GM23338 (cell line): Measurements from ENCODE around the gene GGA1. TPM values are rescaled to one million over a fixed set of nuclear protein-coding genes. Genes with fewer than 3 reads are reported as not detected.
A peak's percentile ranks its signal among the peaks of the same experiment; 100 is the strongest.

Experiments
- ATAC-seq: fragments of 200-7000 bp; cut with Tn5 transposase; 3 replicates; pipeline ENCODE4 v1.9.1; 2020
- DNase-seq: peaks from one replicate; pipeline ENCODE4 v3.0.0-alpha.2; 2015; ENCODE audit warnings: low spot score
- H2AFZ ChIP-seq: fragments of 200-600 bp; sonication (generic); 2 replicates; pipeline ENCODE4 v1.8.0; 2016; ENCODE audit warnings: antibody characterized with exemption, mild to moderate bottlenecking, moderate library complexity
- H3F3A ChIP-seq: fragments of 200-600 bp; sonication (generic); replicated peaks from 2 replicates; pipeline ENCODE4 v1.8.0; 2017; ENCODE audit warnings: antibody characterized with exemption, mixed run types, low read depth
- H3K27ac ChIP-seq: fragments of 200-600 bp; sonication (generic); 2 replicates; pipeline ENCODE4 v1.6.1; 2016; ENCODE audit warnings: low read depth
- H3K27me3 ChIP-seq: fragments of 200-600 bp; sonication (generic); 2 replicates; pipeline ENCODE4 v1.8.0; 2016; ENCODE audit warnings: mild to moderate bottlenecking, mixed run types, moderate library complexity; ENCODE audit not compliant: insufficient read depth
- H3K36me3 ChIP-seq: fragments of 200-600 bp; sonication (generic); 2 replicates; pipeline ENCODE4 v1.8.0; 2016; ENCODE audit warnings: mild to moderate bottlenecking; ENCODE audit not compliant: insufficient read depth
- H3K4me1 ChIP-seq: fragments of 200-600 bp; sonication (generic); 2 replicates; pipeline ENCODE4 v1.8.0; 2016; ENCODE audit warnings: mild to moderate bottlenecking, moderate library complexity; ENCODE audit not compliant: insufficient read depth
- H3K4me2 ChIP-seq: fragments of 200-600 bp; sonication (generic); 2 replicates; pipeline ENCODE4 v1.7.1; 2017; ENCODE audit warnings: mixed run types
- H3K4me3 ChIP-seq: fragments of 200-600 bp; sonication (generic); 2 replicates; pipeline ENCODE4 v1.6.1; 2016; ENCODE audit warnings: mixed run types
- H3K79me2 ChIP-seq: fragments of 200-600 bp; sonication (generic); replicated peaks from 2 replicates; pipeline ENCODE4 v1.8.0; 2017; ENCODE audit warnings: mild to moderate bottlenecking; ENCODE audit not compliant: insufficient read depth
- H3K9me2 ChIP-seq: fragments of 200-600 bp; sonication (generic); 2 replicates; pipeline ENCODE4 v1.8.0; 2017; ENCODE audit not compliant: insufficient read depth
- H4K20me1 ChIP-seq: fragments of 200-600 bp; sonication (generic); replicated peaks from 2 replicates; pipeline ENCODE4 v1.8.0; 2017; ENCODE audit warnings: mild to moderate bottlenecking; ENCODE audit not compliant: insufficient read depth
- H3K27ac Mint-ChIP-seq: 2 replicates; pipeline ENCODE4 v1.8.0; 2020; ENCODE audit warnings: inconsistent platforms, mild to moderate bottlenecking, moderate library complexity, mixed read lengths
- H3K27me3 Mint-ChIP-seq: 3 replicates; pipeline ENCODE4 v1.8.0; 2022; ENCODE audit warnings: low read depth, mild to moderate bottlenecking, moderate library complexity, mixed read lengths, inconsistent platforms; ENCODE audit not compliant: insufficient read depth, poor library complexity
- H3K36me3 Mint-ChIP-seq: 3 replicates; pipeline ENCODE4 v1.8.0; 2021; ENCODE audit warnings: low read depth, mild to moderate bottlenecking, inconsistent platforms, moderate library complexity, mixed read lengths
- H3K4me1 Mint-ChIP-seq: 3 replicates; pipeline ENCODE4 v1.8.0; 2020; ENCODE audit warnings: mild to moderate bottlenecking, inconsistent platforms, mixed read lengths
- H3K4me3 Mint-ChIP-seq: 3 replicates; pipeline ENCODE4 v1.8.0; 2021; ENCODE audit warnings: moderate library complexity, mild to moderate bottlenecking, inconsistent platforms, mixed read lengths
- H3K9me3 Mint-ChIP-seq: 3 replicates; pipeline ENCODE4 v1.8.0; 2020; ENCODE audit warnings: moderate library complexity, mild to moderate bottlenecking, inconsistent platforms, mixed read lengths
- CREB1 ChIP-seq: fragments of 250-450 bp; sonication (Bioruptor Pico); IDR thresholded peaks from 2 replicates; pipeline ENCODE4 v1.5.0; 2020; ENCODE audit warnings: low read depth, mild to moderate bottlenecking, moderate library complexity
- JUNB ChIP-seq: IDR thresholded peaks from one replicate; pipeline ENCODE4 v1.6.1; 2016; ENCODE audit warnings: antibody characterized with exemption; ENCODE audit not compliant: unreplicated experiment
- REST ChIP-seq: IDR thresholded peaks from one replicate; pipeline ENCODE4 v1.6.1; 2018; ENCODE audit warnings: antibody characterized with exemption; ENCODE audit not compliant: unreplicated experiment
- ZNF114 ChIP-seq: fragments of 250-450 bp; sonication (Bioruptor Pico); IDR thresholded peaks from 2 replicates; pipeline ENCODE4 v1.5.0; 2020; ENCODE audit warnings: mild to moderate bottlenecking, moderate library complexity
- ZNF462 ChIP-seq: fragments of 250-450 bp; sonication (Bioruptor Pico); IDR thresholded peaks from 2 replicates; pipeline ENCODE4 v1.5.0; 2020; ENCODE audit warnings: mild to moderate bottlenecking, moderate library complexity
- polyA plus RNA-seq: library from polyadenylated mRNA; unstranded; fragments of >200 nt; fragmentation: Nextera tagmentation; extraction: Ambion mirVana; gene quantifications from 2 replicates; pipeline ENCODE4 v1.2.1, GENCODE V29; 2016
- total RNA-seq: library from RNA; depleted of rRNA; stranded (reverse); fragments of >200 nt; shearing (Covaris generic); gene quantifications from 2 replicates; pipeline ENCODE4 v1.2.3, GENCODE V29; 2014

GGA1 gene
- total and polyA plus RNA-seq, 2 experiments from 2014 or later = 36.9 to 57.1 TPM

- TF ChIP-seq ZNF462 (CRISPR knock-in tag) = no peak
Measured at GRCh38 chr22:37636949-37637273, 28.3 kb downstream of the GGA1 start (continued).

- no peak overlapping the region for H3K27ac ChIP-seq
- Mint-ChIP-seq H3K27me3 (peaks cover 28% of the 10 kb centered on the region), H3K4me1 (peaks cover 39% of the 10 kb centered on the region), H3K4me3 (peak overlapping the region; percentile 78), H3K27ac (no peak overlapping the region), H3K9me3 (no peaks in the 10 kb centered on the region), H3K36me3 (peaks cover 3% of the 10 kb centered on the region)
- H2AFZ ChIP-seq = no peak overlapping the region; the same call in 1 of the 2 replicates
- H3K79me2 ChIP-seq = peaks cover 6% of the 10 kb centered on the region; the same call in 1 of the 2 replicates
- H3K36me3 ChIP-seq = no peaks in the 10 kb centered on the region
- H3K27me3 ChIP-seq = no peaks in the 10 kb centered on the region
- H3K4me1 ChIP-seq = peaks cover 28% of the 10 kb centered on the region
- peak overlapping the region; percentile 89 for H3K4me3 ChIP-seq
- H4K20me1 ChIP-seq = no peaks in the 10 kb centered on the region; the same call in 1 of the 2 replicates
- peaks cover 42% of the 10 kb centered on the region for H3F3A ChIP-seq
- H3K9me2 ChIP-seq = no peaks in the 10 kb centered on the region
- DNase-seq (no peak), ATAC-seq (peak; percentile 0; the same call in 1 of the 3 replicates)
- H3K4me2 ChIP-seq = peak overlapping the region; percentile 97
- TF ChIP-seq REST (no peak), ZNF114 (CRISPR knock-in tag) (no peak), JUNB (no peak), CREB1 (CRISPR knock-in tag) (no peak), ZNF462 (CRISPR knock-in tag) (no peak)
Measured at GRCh38 chr22:37638391-37639069, 29.9 kb downstream of the GGA1 start.
